Ovary (tissue), 3 donors: ENCODE results near the gene IL17RA.

Source experiments
- EP300 ChIP-seq: sonication (generic); formaldehyde crosslinking; IDR thresholded peaks from one replicate; pipeline ENCODE4 v1.6.1; 2017; ENCODE audit warnings: antibody characterized with exemption
- POLR2A ChIP-seq: fragments of 450-650 bp; IDR thresholded peaks from one replicate; pipeline ENCODE4 v1.6.1; 2017; ENCODE audit warnings: antibody characterized with exemption, mild to moderate bottlenecking, moderate library complexity
- TF ChIP-seq, protein P1 (sequence below), 3 donors: fragments of 450-650 bp in 2 of 3; fragments of 200-600 bp in 1 of 3; IDR thresholded peaks; one replicate each; pipeline versions ENCODE4 v1.5.1 to v1.8.0; 2016 to 2022; ENCODE audit warnings: antibody characterized with exemption in 3 of 3, mild to moderate bottlenecking in 1 of 3
- donor health status: DM: no; HTN: no; CAD: no.

GRCh38 chr22:17119481-17120202, 34.8 kb downstream of the IL17RA start:
- no peak for TF ChIP-seq POLR2A
- TF ChIP-seq, protein P1, sequence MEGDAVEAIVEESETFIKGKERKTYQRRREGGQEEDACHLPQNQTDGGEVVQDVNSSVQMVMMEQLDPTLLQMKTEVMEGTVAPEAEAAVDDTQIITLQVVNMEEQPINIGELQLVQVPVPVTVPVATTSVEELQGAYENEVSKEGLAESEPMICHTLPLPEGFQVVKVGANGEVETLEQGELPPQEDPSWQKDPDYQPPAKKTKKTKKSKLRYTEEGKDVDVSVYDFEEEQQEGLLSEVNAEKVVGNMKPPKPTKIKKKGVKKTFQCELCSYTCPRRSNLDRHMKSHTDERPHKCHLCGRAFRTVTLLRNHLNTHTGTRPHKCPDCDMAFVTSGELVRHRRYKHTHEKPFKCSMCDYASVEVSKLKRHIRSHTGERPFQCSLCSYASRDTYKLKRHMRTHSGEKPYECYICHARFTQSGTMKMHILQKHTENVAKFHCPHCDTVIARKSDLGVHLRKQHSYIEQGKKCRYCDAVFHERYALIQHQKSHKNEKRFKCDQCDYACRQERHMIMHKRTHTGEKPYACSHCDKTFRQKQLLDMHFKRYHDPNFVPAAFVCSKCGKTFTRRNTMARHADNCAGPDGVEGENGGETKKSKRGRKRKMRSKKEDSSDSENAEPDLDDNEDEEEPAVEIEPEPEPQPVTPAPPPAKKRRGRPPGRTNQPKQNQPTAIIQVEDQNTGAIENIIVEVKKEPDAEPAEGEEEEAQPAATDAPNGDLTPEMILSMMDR (IDR thresholded peaks at IDR 0.05) = no peak
- no peak for TF ChIP-seq EP300
